OCI-LY1 (cell line): Measurements from ENCODE around the gene TMEM121.

Source experiments
- CTCF ChIP-seq: fragments of 200-600 bp; sonication (generic), shearing (Covaris generic); IDR thresholded peaks from 2 replicates; pipeline ENCODE4 v1.5.1; 2017; ENCODE audit warnings: mild to moderate bottlenecking, antibody characterized with exemption, low read length, moderate library complexity, mixed read lengths
- EZH2 ChIP-seq: fragments of 200-600 bp; sonication (generic), shearing (Covaris generic); IDR thresholded peaks from 2 replicates; pipeline ENCODE4 v1.8.0; 2017; ENCODE audit warnings: borderline replicate concordance, mixed run types, mild to moderate bottlenecking, antibody characterized with exemption, low read length, moderate library complexity, mixed read lengths

GRCh38 chr14:105507247-105507646 lies 19.1 kb upstream of the TMEM121 start:
- no peak for TF ChIP-seq CTCF
- no peak for TF ChIP-seq EZH2
